Esophagus squamous epithelium (tissue), 5 donors: ENCODE results near the gene CHAMP1. TPM values are rescaled to one million over a fixed set of nuclear protein-coding genes. Genes with fewer than 3 reads are reported as not detected.

Experiments used
- DNase-seq: peaks from one replicate; lab custom pipeline; 2025; lab: John Stamatoyannopoulos, UW
- H3K27ac ChIP-seq, 4 donors: fragments of 200-600 bp; sonication (generic); one replicate each; pipeline ENCODE4 v1.5.1; 2016 to 2019; ENCODE audit warnings: mild to moderate bottlenecking in 1 of 4
- H3K27me3 ChIP-seq, 4 donors: fragments of 200-600 bp; sonication (generic); 1 replicate in 3 of 4; 2 replicates in 1 of 4; pipeline versions ENCODE4 v1.5.1 to v1.6.0; 2017 to 2021; ENCODE audit warnings: antibody characterized with exemption in 1 of 4
- H3K36me3 ChIP-seq, 3 donors: fragments of 200-600 bp; sonication (generic); one replicate each; pipeline ENCODE4 v1.5.1; 2016 to 2019
- H3K4me1 ChIP-seq, 3 donors: fragments of 200-600 bp; sonication (generic); one replicate each; pipeline ENCODE4 v1.5.1; 2017 to 2019
- H3K4me3 ChIP-seq, 4 donors: fragments of 200-600 bp; sonication (generic); 1 replicate in 3 of 4; 2 replicates in 1 of 4; pipeline ENCODE4 v1.5.1; 2016 to 2019; ENCODE audit warnings: mild to moderate bottlenecking in 2 of 4, moderate library complexity in 1 of 4
- H3K9me3 ChIP-seq, 3 donors: fragments of 200-600 bp; sonication (generic); one replicate each; pipeline ENCODE4 v1.5.1; 2016 to 2019
- CTCF ChIP-seq, 6 experiments: fragments of 450-650 bp in 4 of 6; fragments of 200-600 bp in 2 of 6; sonication (generic) in 2 of 6; IDR thresholded peaks; one replicate each; pipeline ENCODE4 v1.5.1; 2016 to 2019; ENCODE audit warnings: antibody characterized with exemption in 6 of 6, mild to moderate bottlenecking in 4 of 6, moderate library complexity in 4 of 6
- POLR2A ChIP-seq, 4 donors: fragments of 450-650 bp; IDR thresholded peaks; one replicate each; pipeline ENCODE4 v1.6.1; 2017; ENCODE audit warnings: antibody characterized with exemption in 4 of 4, mild to moderate bottlenecking in 4 of 4, moderate library complexity in 3 of 4
- WGBS, 2 donors: methylation state at CpG; one replicate each; pipeline ENCODE4 v1.1.5; 2018; 5-methylcytosine and 5-hydroxymethylcytosine counted together
- intact Hi-C: fragments of 100-400 bp; cut with DNase I; formaldehyde crosslinking; loops from one replicate; pipeline ENCODE4 v1.15.0; 2022
- total RNA-seq, 4 donors: library from RNA; depleted of rRNA; stranded (reverse); fragments of >200 nt; gene quantifications; one replicate each; pipeline ENCODE4 v1.1.0, GENCODE V29; 2016
- donor health status: DM: yes; HTN: yes; CAD: no.

The CHAMP1 gene, protein sequence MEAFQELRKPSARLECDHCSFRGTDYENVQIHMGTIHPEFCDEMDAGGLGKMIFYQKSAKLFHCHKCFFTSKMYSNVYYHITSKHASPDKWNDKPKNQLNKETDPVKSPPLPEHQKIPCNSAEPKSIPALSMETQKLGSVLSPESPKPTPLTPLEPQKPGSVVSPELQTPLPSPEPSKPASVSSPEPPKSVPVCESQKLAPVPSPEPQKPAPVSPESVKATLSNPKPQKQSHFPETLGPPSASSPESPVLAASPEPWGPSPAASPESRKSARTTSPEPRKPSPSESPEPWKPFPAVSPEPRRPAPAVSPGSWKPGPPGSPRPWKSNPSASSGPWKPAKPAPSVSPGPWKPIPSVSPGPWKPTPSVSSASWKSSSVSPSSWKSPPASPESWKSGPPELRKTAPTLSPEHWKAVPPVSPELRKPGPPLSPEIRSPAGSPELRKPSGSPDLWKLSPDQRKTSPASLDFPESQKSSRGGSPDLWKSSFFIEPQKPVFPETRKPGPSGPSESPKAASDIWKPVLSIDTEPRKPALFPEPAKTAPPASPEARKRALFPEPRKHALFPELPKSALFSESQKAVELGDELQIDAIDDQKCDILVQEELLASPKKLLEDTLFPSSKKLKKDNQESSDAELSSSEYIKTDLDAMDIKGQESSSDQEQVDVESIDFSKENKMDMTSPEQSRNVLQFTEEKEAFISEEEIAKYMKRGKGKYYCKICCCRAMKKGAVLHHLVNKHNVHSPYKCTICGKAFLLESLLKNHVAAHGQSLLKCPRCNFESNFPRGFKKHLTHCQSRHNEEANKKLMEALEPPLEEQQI
- total RNA-seq: 10 to 100 TPM in 1 of 4 donors, 1 to 10 TPM in 3; 7.8 to 16.8 (median 9.8) TPM

GRCh38 chr13:114314074-114314912, at the start of gene CHAMP1:
CHAMP1 (plus strand) TSS chr13:114314503; CDS start chr13:114323843, 9,340 bp downstream.
- 0% methylated on average over 4 to 8 of the region's 107 CpGs for WGBS, 2 donors
- H3K9me3 ChIP-seq: no peaks in the 10 kb centered on the region
- H3K27ac ChIP-seq: peak within 1 kb of the TSS; percentile 87 to 97 (median 94)
- DNase-seq: peak; percentile 74
- intact Hi-C loops: no loop called here
- H3K27me3 ChIP-seq: no peaks in the 10 kb centered on the region
- no peaks in the 10 kb centered on the region for H3K36me3 ChIP-seq
- peak within 1 kb of the TSS; percentile 62 to 94 (median 86) for H3K4me3 ChIP-seq
- H3K4me1 ChIP-seq: peaks cover 0 to 58% (median 32%) of the 10 kb centered on the region in 3 donors
- TF ChIP-seq POLR2A (IDR thresholded peaks at IDR 0.05): peak in 3 of 4 donors; percentile 34 to 89 (median 85)
- peak in 2 of 6 experiments; percentile 1 to 9 for TF ChIP-seq CTCF (IDR thresholded peaks at IDR 0.05)

- Histone ChIP-seq H3K4me3 (no peak overlapping the region), H3K36me3 (peaks cover 11 to 100% (median 42%) of the 10 kb centered on the region in 3 donors), H3K27ac (no peak overlapping the region), H3K27me3 (no peaks in the 10 kb centered on the region), H3K9me3 (no peaks in the 10 kb centered on the region), H3K4me1 (no peaks in the 10 kb centered on the region)
- TF ChIP-seq CTCF (IDR thresholded peaks at IDR 0.05) (no peak), POLR2A (IDR thresholded peaks at IDR 0.05) (no peak)
- intact Hi-C loops: no loop called here
- 87 to 89% methylated on average over 7 to 8 of the region's 8 CpGs for WGBS, 2 donors
- no peak for DNase-seq
These were observed 49.3 kb upstream of the CHAMP1 start for GRCh38 chr13:114264886-114265611.

GRCh38 chr13:114266241-114266640, 48.1 kb upstream of the CHAMP1 start:
- no peak overlapping the region for H3K27ac ChIP-seq
- 94 to 96% methylated on average over 4 to 5 of the region's 5 CpGs for WGBS, 2 donors
- H3K4me1 ChIP-seq: no peaks in the 10 kb centered on the region
- no peak for DNase-seq
- intact Hi-C loops: no loop called here
- no peak overlapping the region for H3K4me3 ChIP-seq
- no peaks in the 10 kb centered on the region for H3K9me3 ChIP-seq
- H3K36me3 ChIP-seq: peaks cover 11 to 96% (median 42%) of the 10 kb centered on the region in 3 donors
- no peak for TF ChIP-seq POLR2A (IDR thresholded peaks at IDR 0.05)
- TF ChIP-seq CTCF (IDR thresholded peaks at IDR 0.05): no peak
- no peaks in the 10 kb centered on the region for H3K27me3 ChIP-seq

GRCh38 chr13:114268344-114269280, 45.7 kb upstream of the CHAMP1 start:
- intact Hi-C loops: no loop called here
- no peak for DNase-seq
- 86 to 87% methylated on average over 6 of the region's 6 CpGs for WGBS, 2 donors
- H3K4me1 ChIP-seq: no peaks in the 10 kb centered on the region
- no peaks in the 10 kb centered on the region for H3K9me3 ChIP-seq
- peak overlapping the region in 1 of 4 donors; percentile 13 for H3K27ac ChIP-seq
- no peak overlapping the region for H3K4me3 ChIP-seq
- TF ChIP-seq POLR2A (IDR thresholded peaks at IDR 0.05): no peak
- no peak for TF ChIP-seq CTCF (IDR thresholded peaks at IDR 0.05)
- peaks cover 11 to 96% (median 48%) of the 10 kb centered on the region in 3 donors for H3K36me3 ChIP-seq
- no peaks in the 10 kb centered on the region for H3K27me3 ChIP-seq
